Neural cell (in vitro differentiated cells): ENCODE data around the gene PYDC1. TPM values are rescaled to one million over a fixed set of nuclear protein-coding genes. Genes with fewer than 3 reads are reported as not detected.

Experiments used
- H2AFZ ChIP-seq: fragments of 200-600, 300-800 bp; sonication (generic), shearing (Covaris generic); 2 replicates; pipeline ENCODE4 v1.6.0; 2014; ENCODE audit warnings: low read depth, mild to moderate bottlenecking, antibody characterized with exemption, low read length, moderate library complexity
- H3F3A ChIP-seq: fragments of 200-600 bp; shearing (Covaris generic); 2 replicates; pipeline ENCODE4 v1.6.1; 2016; ENCODE audit warnings: mild to moderate bottlenecking, moderate library complexity, mixed read lengths, antibody characterized with exemption, low read length; ENCODE audit not compliant: insufficient read depth, poor library complexity, severe bottlenecking
- H3K27ac ChIP-seq: fragments of 200-600, 300-800 bp; sonication (generic), shearing (Covaris generic); 2 replicates; pipeline ENCODE4 v1.5.1; 2014; ENCODE audit warnings: mild to moderate bottlenecking, low read length, moderate library complexity
- H3K27me3 ChIP-seq: fragments of 300-800, 200-600 bp; sonication (generic), shearing (Covaris generic); 2 replicates; pipeline ENCODE4 v1.6.0; 2014; ENCODE audit warnings: mild to moderate bottlenecking, low read depth, low read length, moderate library complexity; ENCODE audit not compliant: insufficient read depth
- H3K36me3 ChIP-seq: fragments of 300-800, 200-600 bp; sonication (generic), shearing (Covaris generic); 2 replicates; pipeline ENCODE4 v1.5.1; 2014; ENCODE audit warnings: mild to moderate bottlenecking, antibody characterized with exemption, low read length, moderate library complexity; ENCODE audit not compliant: insufficient read depth
- H3K4me2 ChIP-seq: fragments of 300-800, 200-600 bp; sonication (generic), shearing (Covaris generic); 2 replicates; pipeline ENCODE4 v1.6.0; 2014; ENCODE audit warnings: mild to moderate bottlenecking, low read length
- H3K4me3 ChIP-seq: fragments of 300-800, 200-600 bp; sonication (generic), shearing (Covaris generic); 2 replicates; pipeline ENCODE4 v1.5.1; 2014; ENCODE audit warnings: mild to moderate bottlenecking, low read length, moderate library complexity
- H3K79me2 ChIP-seq: fragments of 200-600 bp; shearing (Covaris generic); replicated peaks from 2 replicates; pipeline ENCODE4 v1.6.0; 2014; ENCODE audit warnings: mild to moderate bottlenecking, low read length, moderate library complexity; ENCODE audit not compliant: insufficient read depth
- H3K9ac ChIP-seq: fragments of 300-800, 200-600 bp; sonication (generic), shearing (Covaris generic); 2 replicates; pipeline ENCODE4 v1.6.1; 2016; ENCODE audit warnings: mild to moderate bottlenecking, low read length, mixed read lengths
- H3K9me2 ChIP-seq: fragments of 200-600 bp; shearing (Covaris generic); 2 replicates; pipeline ENCODE4 v1.6.1; 2016; ENCODE audit warnings: mild to moderate bottlenecking, low read length, mixed read lengths; ENCODE audit not compliant: insufficient read depth
- H3K9me3 ChIP-seq: fragments of 200-600, 300-800 bp; sonication (generic), shearing (Covaris generic); 2 replicates; pipeline ENCODE4 v1.6.1; 2016; ENCODE audit warnings: mild to moderate bottlenecking, mixed run types, low read length, moderate library complexity, mixed read lengths
- H4K20me1 ChIP-seq: fragments of 200-600 bp; shearing (Covaris generic); 2 replicates; pipeline ENCODE4 v1.6.1; 2016; ENCODE audit warnings: mild to moderate bottlenecking, mixed run types; ENCODE audit not compliant: insufficient read depth
- EP300 ChIP-seq: fragments of 450-650 bp; conservative IDR thresholded peaks from 2 replicates; pipeline ENCODE4 v1.6.1; 2014; ENCODE audit warnings: antibody characterized with exemption, mild to moderate bottlenecking, moderate library complexity; ENCODE audit not compliant: poor library complexity, severe bottlenecking
- EZH2 ChIP-seq: fragments of 200-600, 300-800 bp; shearing (Covaris generic), sonication (generic); IDR thresholded peaks from 2 replicates; pipeline ENCODE4 v1.6.1; 2014; ENCODE audit warnings: antibody characterized with exemption, low read length, borderline replicate concordance, mild to moderate bottlenecking; ENCODE audit not compliant: insufficient read depth, poor library complexity, severe bottlenecking
- MXI1 ChIP-seq: fragments of 450-650 bp; conservative IDR thresholded peaks from 2 replicates; pipeline ENCODE4 v1.6.1; 2014; ENCODE audit warnings: antibody characterized with exemption, mild to moderate bottlenecking; ENCODE audit not compliant: poor library complexity, severe bottlenecking
- POLR2AphosphoS5 ChIP-seq: IDR thresholded peaks from 2 replicates; pipeline ENCODE4 v1.6.1; 2012
- RAD21 ChIP-seq: fragments of 450-650 bp; conservative IDR thresholded peaks from 2 replicates; pipeline ENCODE4 v1.6.1; 2014; ENCODE audit warnings: antibody characterized with exemption, mild to moderate bottlenecking, moderate library complexity
- SMC3 ChIP-seq: fragments of 450-650 bp; conservative IDR thresholded peaks from 2 replicates; pipeline ENCODE4 v1.6.1; 2014; ENCODE audit warnings: antibody characterized with exemption, mild to moderate bottlenecking, moderate library complexity; ENCODE audit not compliant: poor library complexity
- TAF1 ChIP-seq: IDR thresholded peaks from 2 replicates; pipeline ENCODE4 v1.6.1; 2012; ENCODE audit warnings: low read depth
- polyA plus RNA-seq: library from polyadenylated mRNA; depleted of rRNA; stranded (reverse); fragments of >200 nt; gene quantifications from 2 replicates; pipeline ENCODE4 v1.2.3, GENCODE V29; 2014
- TF ChIP-seq, protein P1 (sequence below): fragments of 450-650 bp; IDR thresholded peaks from 2 replicates; pipeline ENCODE4 v1.5.1; 2014; ENCODE audit warnings: antibody characterized with exemption, mild to moderate bottlenecking, moderate library complexity; ENCODE audit not compliant: poor library complexity, severe bottlenecking
- TF ChIP-seq, protein P2 (sequence below): IDR thresholded peaks from 2 replicates; pipeline ENCODE4 v1.6.1; 2012; ENCODE audit warnings: borderline replicate concordance

The PYDC1 gene
- polyA plus RNA-seq, 1 donor from 2014 or later, result not detected

DNA sequence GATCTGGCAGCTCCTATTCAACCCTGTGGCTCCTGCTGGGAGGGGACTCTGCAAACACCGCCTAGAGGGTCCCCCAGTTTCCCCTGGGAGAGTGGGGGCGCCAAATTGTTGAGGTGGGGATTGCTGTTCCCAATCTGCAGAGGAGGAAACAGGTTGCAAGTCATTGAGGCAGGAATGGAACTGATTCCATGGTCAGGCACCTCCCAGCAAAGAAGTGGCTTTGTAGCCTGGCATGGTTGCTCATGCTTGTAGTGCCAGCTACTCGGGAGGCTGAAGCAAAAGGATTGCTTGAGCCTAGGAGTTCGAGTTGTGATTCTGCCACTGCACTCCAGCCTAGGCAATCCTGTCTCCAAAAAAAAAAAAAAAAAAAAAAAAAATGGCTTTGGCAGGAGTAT, 198 bp upstream of the PYDC1 start:
- no peak overlapping the region for H3K27ac ChIP-seq
- H3K36me3 ChIP-seq, result no peaks in the 10 kb centered on the region
- no peaks in the 10 kb centered on the region for H3K79me2 ChIP-seq
- no peaks in the 10 kb centered on the region for H3K9me2 ChIP-seq
- H3K9ac ChIP-seq, result no peak overlapping the region
- H4K20me1 ChIP-seq, result no peaks in the 10 kb centered on the region
- H3K4me2 ChIP-seq, result no peak overlapping the region
- peaks cover 55% of the 10 kb centered on the region for H3K27me3 ChIP-seq
- peak overlapping the region; percentile 66 for H3K4me3 ChIP-seq
- TF ChIP-seq EP300 (no peak), TAF1 (no peak), RAD21 (no peak), EZH2 (no peak), POLR2AphosphoS5 (no peak), MXI1 (no peak), SMC3 (no peak)
- TF ChIP-seq, protein P1, sequence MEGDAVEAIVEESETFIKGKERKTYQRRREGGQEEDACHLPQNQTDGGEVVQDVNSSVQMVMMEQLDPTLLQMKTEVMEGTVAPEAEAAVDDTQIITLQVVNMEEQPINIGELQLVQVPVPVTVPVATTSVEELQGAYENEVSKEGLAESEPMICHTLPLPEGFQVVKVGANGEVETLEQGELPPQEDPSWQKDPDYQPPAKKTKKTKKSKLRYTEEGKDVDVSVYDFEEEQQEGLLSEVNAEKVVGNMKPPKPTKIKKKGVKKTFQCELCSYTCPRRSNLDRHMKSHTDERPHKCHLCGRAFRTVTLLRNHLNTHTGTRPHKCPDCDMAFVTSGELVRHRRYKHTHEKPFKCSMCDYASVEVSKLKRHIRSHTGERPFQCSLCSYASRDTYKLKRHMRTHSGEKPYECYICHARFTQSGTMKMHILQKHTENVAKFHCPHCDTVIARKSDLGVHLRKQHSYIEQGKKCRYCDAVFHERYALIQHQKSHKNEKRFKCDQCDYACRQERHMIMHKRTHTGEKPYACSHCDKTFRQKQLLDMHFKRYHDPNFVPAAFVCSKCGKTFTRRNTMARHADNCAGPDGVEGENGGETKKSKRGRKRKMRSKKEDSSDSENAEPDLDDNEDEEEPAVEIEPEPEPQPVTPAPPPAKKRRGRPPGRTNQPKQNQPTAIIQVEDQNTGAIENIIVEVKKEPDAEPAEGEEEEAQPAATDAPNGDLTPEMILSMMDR, result no peak
- TF ChIP-seq, protein P2, sequence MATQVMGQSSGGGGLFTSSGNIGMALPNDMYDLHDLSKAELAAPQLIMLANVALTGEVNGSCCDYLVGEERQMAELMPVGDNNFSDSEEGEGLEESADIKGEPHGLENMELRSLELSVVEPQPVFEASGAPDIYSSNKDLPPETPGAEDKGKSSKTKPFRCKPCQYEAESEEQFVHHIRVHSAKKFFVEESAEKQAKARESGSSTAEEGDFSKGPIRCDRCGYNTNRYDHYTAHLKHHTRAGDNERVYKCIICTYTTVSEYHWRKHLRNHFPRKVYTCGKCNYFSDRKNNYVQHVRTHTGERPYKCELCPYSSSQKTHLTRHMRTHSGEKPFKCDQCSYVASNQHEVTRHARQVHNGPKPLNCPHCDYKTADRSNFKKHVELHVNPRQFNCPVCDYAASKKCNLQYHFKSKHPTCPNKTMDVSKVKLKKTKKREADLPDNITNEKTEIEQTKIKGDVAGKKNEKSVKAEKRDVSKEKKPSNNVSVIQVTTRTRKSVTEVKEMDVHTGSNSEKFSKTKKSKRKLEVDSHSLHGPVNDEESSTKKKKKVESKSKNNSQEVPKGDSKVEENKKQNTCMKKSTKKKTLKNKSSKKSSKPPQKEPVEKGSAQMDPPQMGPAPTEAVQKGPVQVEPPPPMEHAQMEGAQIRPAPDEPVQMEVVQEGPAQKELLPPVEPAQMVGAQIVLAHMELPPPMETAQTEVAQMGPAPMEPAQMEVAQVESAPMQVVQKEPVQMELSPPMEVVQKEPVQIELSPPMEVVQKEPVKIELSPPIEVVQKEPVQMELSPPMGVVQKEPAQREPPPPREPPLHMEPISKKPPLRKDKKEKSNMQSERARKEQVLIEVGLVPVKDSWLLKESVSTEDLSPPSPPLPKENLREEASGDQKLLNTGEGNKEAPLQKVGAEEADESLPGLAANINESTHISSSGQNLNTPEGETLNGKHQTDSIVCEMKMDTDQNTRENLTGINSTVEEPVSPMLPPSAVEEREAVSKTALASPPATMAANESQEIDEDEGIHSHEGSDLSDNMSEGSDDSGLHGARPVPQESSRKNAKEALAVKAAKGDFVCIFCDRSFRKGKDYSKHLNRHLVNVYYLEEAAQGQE, result no peak
- H3K9me3 ChIP-seq, result no peaks in the 10 kb centered on the region
- no peaks in the 10 kb centered on the region for H3F3A ChIP-seq
- no peak overlapping the region for H2AFZ ChIP-seq

DNA sequence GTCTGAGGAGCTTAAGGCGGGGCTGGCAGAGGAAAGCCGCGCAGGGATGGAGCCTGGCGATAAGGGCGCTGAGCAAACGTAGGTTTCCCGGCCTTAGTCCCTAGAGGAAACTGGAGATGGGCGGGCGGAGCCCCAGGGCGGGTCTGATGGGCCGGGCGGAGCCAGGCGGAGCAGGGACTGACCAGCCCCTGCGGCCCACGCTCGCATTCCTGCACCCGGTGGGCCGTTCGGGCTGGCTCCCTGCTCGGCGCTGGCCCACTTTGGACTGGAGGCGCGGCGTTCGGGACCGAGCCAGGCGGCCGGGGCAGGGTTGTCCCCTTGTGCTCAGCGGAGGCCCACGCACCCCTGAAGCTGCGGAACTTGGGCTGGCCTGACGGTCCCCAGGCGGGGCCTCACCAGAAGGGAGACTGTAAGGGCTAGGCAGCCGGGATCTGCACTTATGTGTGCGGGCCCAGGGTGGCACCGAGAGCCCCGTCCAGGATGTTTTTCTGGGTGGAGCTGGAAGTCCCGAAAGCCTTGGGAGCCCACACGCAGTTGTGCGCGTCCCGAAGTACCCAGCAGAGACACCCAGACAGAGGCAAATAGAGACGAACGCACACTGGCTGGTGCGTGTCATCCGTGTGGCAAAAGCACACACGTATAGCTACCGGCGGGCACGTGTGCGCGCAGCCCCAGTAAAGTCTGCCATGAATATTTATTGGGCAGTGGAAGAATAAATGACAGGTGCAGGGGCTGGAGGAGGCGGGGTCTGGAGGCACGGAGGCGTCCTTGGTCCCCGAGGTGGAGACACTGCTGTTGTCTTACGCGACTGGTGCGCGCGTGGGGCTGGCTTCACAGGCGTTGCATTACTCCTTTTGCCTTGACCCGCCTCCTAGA, 1.4 kb downstream of the PYDC1 start:
- Histone ChIP-seq H3F3A (no peaks in the 10 kb centered on the region), H3K9ac (peak overlapping the region; percentile 44), H3K36me3 (no peaks in the 10 kb centered on the region), H3K4me3 (peak overlapping the region; percentile 66), H3K9me2 (no peaks in the 10 kb centered on the region), H4K20me1 (no peaks in the 10 kb centered on the region), H3K79me2 (no peaks in the 10 kb centered on the region), H3K9me3 (no peaks in the 10 kb centered on the region), H3K27ac (no peak overlapping the region), H3K4me2 (peak overlapping the region; percentile 70), H2AFZ (no peak overlapping the region), H3K27me3 (peaks cover 55% of the 10 kb centered on the region)
- peak; percentile 63 for TF ChIP-seq MXI1
- TF ChIP-seq, protein P2, result no peak
